ENCODE results near the gene GIMAP1. TPM values are rescaled to one million over a fixed set of nuclear protein-coding genes. Genes with fewer than 3 reads are reported as not detected.

The GIMAP1 gene
- total and polyA plus RNA-seq, 7 donors: 1.6 to 10.3 (median 5.0) TPM

DNA sequence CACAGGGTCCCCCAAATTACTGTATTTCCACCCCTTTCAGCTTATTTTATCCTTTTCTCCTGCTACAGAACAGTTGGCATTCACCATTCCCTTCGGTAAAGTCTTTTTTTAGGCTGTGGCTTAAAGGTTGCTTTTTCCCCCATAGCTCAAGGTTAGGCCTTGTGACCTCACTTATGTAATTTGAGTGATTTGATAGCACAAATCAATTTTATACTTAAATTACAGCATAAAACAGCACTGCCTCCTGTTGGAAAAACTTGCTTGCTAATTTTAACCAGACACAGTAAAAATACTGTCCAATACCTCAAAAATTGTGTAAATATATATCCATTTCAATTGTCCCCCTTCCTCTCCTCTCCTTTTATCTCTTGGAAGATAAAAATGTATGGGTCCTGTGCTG, 7.1 kb downstream of the GIMAP1 start:
- Histone ChIP-seq H3K36me3 (no peaks in the 10 kb centered on the region), H3K4me3 (no peak overlapping the region), H3K27ac (no peak overlapping the region), H3K4me1 (no peaks in the 10 kb centered on the region), H3K9me3 (peaks cover 0 to 5% (median 1%) of the 10 kb centered on the region in 4 donors), H3K27me3 (no peaks in the 10 kb centered on the region)
- DNase-seq: no peak
- WGBS, 2 donors: 81 to 89% methylated on average over 1 of the region's 1 CpG
- TF ChIP-seq POLR2AphosphoS5 (IDR thresholded peaks at IDR 0.05): no peak
- TF ChIP-seq, protein P1, sequence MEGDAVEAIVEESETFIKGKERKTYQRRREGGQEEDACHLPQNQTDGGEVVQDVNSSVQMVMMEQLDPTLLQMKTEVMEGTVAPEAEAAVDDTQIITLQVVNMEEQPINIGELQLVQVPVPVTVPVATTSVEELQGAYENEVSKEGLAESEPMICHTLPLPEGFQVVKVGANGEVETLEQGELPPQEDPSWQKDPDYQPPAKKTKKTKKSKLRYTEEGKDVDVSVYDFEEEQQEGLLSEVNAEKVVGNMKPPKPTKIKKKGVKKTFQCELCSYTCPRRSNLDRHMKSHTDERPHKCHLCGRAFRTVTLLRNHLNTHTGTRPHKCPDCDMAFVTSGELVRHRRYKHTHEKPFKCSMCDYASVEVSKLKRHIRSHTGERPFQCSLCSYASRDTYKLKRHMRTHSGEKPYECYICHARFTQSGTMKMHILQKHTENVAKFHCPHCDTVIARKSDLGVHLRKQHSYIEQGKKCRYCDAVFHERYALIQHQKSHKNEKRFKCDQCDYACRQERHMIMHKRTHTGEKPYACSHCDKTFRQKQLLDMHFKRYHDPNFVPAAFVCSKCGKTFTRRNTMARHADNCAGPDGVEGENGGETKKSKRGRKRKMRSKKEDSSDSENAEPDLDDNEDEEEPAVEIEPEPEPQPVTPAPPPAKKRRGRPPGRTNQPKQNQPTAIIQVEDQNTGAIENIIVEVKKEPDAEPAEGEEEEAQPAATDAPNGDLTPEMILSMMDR (IDR thresholded peaks at IDR 0.05): no peak
- no peak for TF ChIP-seq POLR2A (IDR thresholded peaks at IDR 0.05)
- TF ChIP-seq EP300 (IDR thresholded peaks at IDR 0.05): no peak
- intact Hi-C loops (cut with DNase I): no loop called here

DNA sequence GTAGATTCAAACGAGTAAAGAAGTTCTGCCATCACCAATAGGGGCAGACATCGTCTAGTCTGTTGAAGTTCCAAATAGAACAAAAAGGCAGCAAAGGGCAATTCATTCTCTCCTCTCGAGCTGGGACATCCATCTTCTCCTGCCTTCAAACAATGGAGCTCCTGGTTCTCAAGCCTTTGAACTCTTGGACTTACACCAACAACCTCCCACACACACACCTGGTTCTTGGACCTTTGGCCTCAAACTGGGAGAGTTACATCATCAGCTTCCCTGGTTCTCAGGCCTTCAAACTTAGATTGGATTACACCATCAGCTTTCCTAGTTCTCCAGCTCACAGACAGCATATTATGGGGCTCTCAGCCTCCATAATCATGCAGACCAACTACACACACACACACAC, 11.0 kb downstream of the GIMAP1 start:
- H3K9me3 ChIP-seq: peaks cover 0 to 5% (median 1%) of the 10 kb centered on the region in 4 donors
- no peaks in the 10 kb centered on the region for H3K36me3 ChIP-seq
- 19 to 67% methylated on average over 3 of the region's 3 CpGs for WGBS, 2 donors
- H3K4me1 ChIP-seq: no peaks in the 10 kb centered on the region
- H3K4me3 ChIP-seq: no peak overlapping the region
- no peaks in the 10 kb centered on the region for H3K27me3 ChIP-seq
- no peak for TF ChIP-seq POLR2AphosphoS5 (IDR thresholded peaks at IDR 0.05)
- TF ChIP-seq POLR2A (IDR thresholded peaks at IDR 0.05): no peak
- TF ChIP-seq, protein P1 (IDR thresholded peaks at IDR 0.05): no peak
- TF ChIP-seq EP300 (IDR thresholded peaks at IDR 0.05): no peak
- intact Hi-C loops (cut with DNase I): no loop called here
- no peak overlapping the region for H3K27ac ChIP-seq
- no peak for DNase-seq

DNA sequence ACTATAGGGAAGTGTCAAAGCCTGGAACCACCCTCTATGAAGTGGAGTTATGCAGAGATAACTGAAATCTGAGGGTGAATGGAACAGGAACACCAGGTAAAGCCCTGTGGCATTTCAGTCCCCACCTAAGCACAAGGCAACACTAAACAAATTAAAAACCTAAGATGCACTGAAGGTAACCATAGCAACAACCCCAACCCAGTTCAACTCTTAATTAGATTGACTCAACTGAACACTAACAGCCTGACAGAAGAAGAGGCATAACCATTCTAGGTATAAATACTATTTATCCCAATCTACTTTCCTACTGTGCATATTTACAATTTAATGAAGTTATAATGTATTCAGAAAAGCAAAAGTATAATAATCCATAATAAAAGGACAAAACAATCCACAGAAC, 11.6 kb downstream of the GIMAP1 start:
- no peak overlapping the region for H3K27ac ChIP-seq
- intact Hi-C loops (cut with DNase I): no loop called here
- H3K4me3 ChIP-seq: no peak overlapping the region
- peaks cover 0 to 5% (median 1%) of the 10 kb centered on the region in 4 donors for H3K9me3 ChIP-seq
- H3K27me3 ChIP-seq: no peaks in the 10 kb centered on the region
- H3K36me3 ChIP-seq: no peaks in the 10 kb centered on the region
- TF ChIP-seq POLR2A (IDR thresholded peaks at IDR 0.05) (no peak), POLR2AphosphoS5 (IDR thresholded peaks at IDR 0.05) (no peak), EP300 (IDR thresholded peaks at IDR 0.05) (no peak)
- TF ChIP-seq, protein P1 (IDR thresholded peaks at IDR 0.05): no peak
- DNase-seq: no peak
- H3K4me1 ChIP-seq: no peaks in the 10 kb centered on the region

DNA sequence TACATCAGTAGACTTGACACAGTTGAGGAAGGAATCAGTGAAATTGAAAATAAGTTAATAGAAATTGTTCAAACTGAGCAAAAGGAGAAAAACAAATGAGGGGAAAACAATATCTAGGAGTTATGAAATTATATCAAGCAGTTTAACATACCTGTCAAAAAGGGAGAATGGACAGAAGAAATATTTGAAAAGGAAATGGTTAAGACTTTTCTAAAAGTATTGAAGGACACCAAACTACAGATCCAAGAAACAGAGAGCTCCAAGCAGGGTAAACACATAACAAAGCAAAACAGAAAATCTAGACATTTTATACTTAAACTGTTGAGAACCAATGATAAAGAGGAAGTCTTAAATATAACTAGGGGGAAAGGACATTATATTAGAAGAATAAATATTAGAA, 12.2 kb downstream of the GIMAP1 start:
- TF ChIP-seq POLR2A (IDR thresholded peaks at IDR 0.05) (no peak), POLR2AphosphoS5 (IDR thresholded peaks at IDR 0.05) (no peak), EP300 (IDR thresholded peaks at IDR 0.05) (no peak)
- TF ChIP-seq, protein P1 (IDR thresholded peaks at IDR 0.05): no peak
- no peaks in the 10 kb centered on the region for H3K27me3 ChIP-seq
- peaks cover 0 to 5% (median 1%) of the 10 kb centered on the region in 4 donors for H3K9me3 ChIP-seq
- H3K4me1 ChIP-seq: no peaks in the 10 kb centered on the region
- no peak for DNase-seq
- intact Hi-C loops (cut with DNase I): no loop called here
- H3K36me3 ChIP-seq: no peaks in the 10 kb centered on the region
- no peak overlapping the region for H3K4me3 ChIP-seq
- no peak overlapping the region for H3K27ac ChIP-seq

DNA sequence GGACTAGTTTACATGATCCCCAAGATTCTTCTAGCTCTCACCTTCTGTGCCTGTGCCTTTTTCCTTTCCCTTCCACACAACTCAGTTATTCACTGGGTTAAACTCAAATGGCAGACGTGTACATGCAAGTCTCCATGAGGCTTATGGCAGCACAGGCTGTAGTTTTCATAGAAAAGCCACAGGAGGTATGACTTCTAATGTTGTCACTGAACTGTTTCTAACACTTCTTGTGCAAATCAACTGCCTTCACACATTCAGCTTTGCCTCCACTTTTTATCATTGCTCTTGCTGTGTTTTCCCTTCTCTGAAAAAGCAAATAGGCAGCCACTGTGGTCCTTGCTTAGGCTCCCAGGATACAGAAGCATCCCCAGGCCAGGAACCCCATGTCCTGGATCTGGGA, 15.5 kb downstream of the GIMAP1 start:
- DNase-seq: no peak
- intact Hi-C loops (cut with DNase I): no loop called here
- Histone ChIP-seq H3K4me3 (no peak overlapping the region), H3K27ac (no peak overlapping the region), H3K27me3 (no peaks in the 10 kb centered on the region), H3K4me1 (no peaks in the 10 kb centered on the region), H3K9me3 (peaks cover 0 to 3% (median 0%) of the 10 kb centered on the region in 4 donors), H3K36me3 (no peaks in the 10 kb centered on the region)
- 60 to 87% methylated on average over 1 of the region's 1 CpG for WGBS, 2 donors
- TF ChIP-seq POLR2A (IDR thresholded peaks at IDR 0.05): no peak
- TF ChIP-seq EP300 (IDR thresholded peaks at IDR 0.05): no peak
- TF ChIP-seq, protein P1 (IDR thresholded peaks at IDR 0.05): no peak
- no peak for TF ChIP-seq POLR2AphosphoS5 (IDR thresholded peaks at IDR 0.05)

Measured in sigmoid colon (tissue), 7 donors.